HepG2 (cell line): ENCODE results near the gene FNDC3A. TPM values are rescaled to one million over a fixed set of nuclear protein-coding genes. Genes with fewer than 3 reads are reported as not detected.

Experiments
- ATAC-seq: fragments of 200-7000 bp; cut with Tn5 transposase; 3 replicates; pipeline ENCODE4 v1.9.1; 2020; ENCODE audit warnings: mild to moderate bottlenecking, moderate library complexity
- BruUV-seq: library from RNA; stranded (reverse); fragments of 400-500 nt; replicated peaks from 2 replicates; lab custom pipeline; 2021; lab: Mats Ljungman, UMichigan
- CTCF ChIA-PET: fragments of 300-600 bp; formaldehyde crosslinking; extraction: SDS; loops from one replicate; lab custom pipeline; 2021; ENCODE audit warnings: low total read pairs, inconsistent platforms, low intra/inter-chr PET ratio; lab: Yijun Ruan, JAX
- POLR2A ChIA-PET: fragments of 350-600 bp; sonication (Branson Sonifier 250); formaldehyde crosslinking; loops from one replicate; lab custom pipeline; 2020; ENCODE audit warnings: antibody characterized with exemption, inconsistent platforms; lab: Yijun Ruan, JAX
- DNase-seq: peaks from one replicate; pipeline ENCODE4 v3.0.0-alpha.2; 2015; ENCODE audit warnings: low spot score
- FAIRE-seq: peaks from 3 replicates; lab custom pipeline; 2011; peaks lifted over from hg19 to GRCh38; lab: Jason Lieb, UNC
- H2AFZ ChIP-seq: one replicate; pipeline ENCODE4 v1.6.1; 2011; ENCODE audit warnings: low read length, inconsistent platforms
- H3K27ac ChIP-seq: fragments of 300-600 bp; 3 replicates; pipeline ENCODE4 v1.8.0; 2011; ENCODE audit warnings: mixed run types, mild to moderate bottlenecking, mixed read lengths, low read length, inconsistent platforms; ENCODE audit not compliant: insufficient read depth; ENCODE audit errors: extremely low read length
- H3K27me3 ChIP-seq, 2 experiments: fragments of 200-600 bp in 1 of 2; 2 replicates in 1 of 2; 3 replicates in 1 of 2; pipeline versions ENCODE4 v1.6.0 to v1.8.0; 2011; ENCODE audit warnings: low read length in 2 of 2, mild to moderate bottlenecking in 2 of 2, moderate library complexity in 2 of 2, inconsistent platforms in 1 of 2; ENCODE audit not compliant: insufficient read depth in 2 of 2, control insufficient read depth in 1 of 2
- H3K36me3 ChIP-seq, 2 experiments: fragments of 200-600 bp in 1 of 2; replicated peaks in 1 of 2; 2 replicates in 1 of 2; 3 replicates in 1 of 2; pipeline versions ENCODE4 v1.5.1 to v1.8.0; 2011; ENCODE audit warnings: low read length in 2 of 2, inconsistent platforms in 1 of 2; ENCODE audit not compliant: insufficient read depth in 2 of 2, control insufficient read depth in 1 of 2
- H3K4me1 ChIP-seq: 2 replicates; pipeline ENCODE4 v1.5.1; 2012; ENCODE audit warnings: low read length, inconsistent platforms; ENCODE audit not compliant: insufficient read depth
- H3K4me2 ChIP-seq: 2 replicates; pipeline ENCODE4 v1.6.0; 2011; ENCODE audit warnings: low read depth, low read length, inconsistent platforms
- H3K4me3 ChIP-seq, 3 experiments: fragments of 200-600 bp in 1 of 3; sonication (generic), shearing (Covaris generic) in 1 of 3; replicated peaks in 1 of 3; 2 replicates each; pipeline ENCODE4 v1.5.1; 2011 to 2016; ENCODE audit warnings: low read length in 3 of 3, inconsistent platforms in 2 of 3, low read depth in 2 of 3, mild to moderate bottlenecking in 2 of 3, control low read depth in 1 of 3, mixed read lengths in 1 of 3; ENCODE audit not compliant: insufficient read depth in 1 of 3
- H3K79me2 ChIP-seq: one replicate; pipeline ENCODE4 v1.6.1; 2011; ENCODE audit warnings: low read length, inconsistent platforms; ENCODE audit not compliant: insufficient read depth
- H3K9ac ChIP-seq: 2 replicates; pipeline ENCODE4 v1.6.0; 2011; ENCODE audit warnings: mild to moderate bottlenecking, low read depth, low read length, inconsistent platforms; ENCODE audit not compliant: insufficient read depth
- H3K9me3 ChIP-seq: 2 replicates; pipeline ENCODE4 v1.5.1; 2012; ENCODE audit warnings: mild to moderate bottlenecking, low read length
- H4K20me1 ChIP-seq: 2 replicates; pipeline ENCODE4 v1.6.0; 2011; ENCODE audit warnings: inconsistent platforms, mild to moderate bottlenecking, low read length, moderate library complexity; ENCODE audit not compliant: insufficient read depth
- CEBPG ChIP-seq: IDR thresholded peaks from 2 replicates; pipeline ENCODE4 v1.6.1; 2016
- HOXA3 ChIP-seq: sonication (generic); formaldehyde crosslinking; IDR thresholded peaks from 2 replicates; pipeline ENCODE4 v1.5.0; 2020; ENCODE audit warnings: missing genetic modification reagents
- HOXA7 ChIP-seq: sonication (generic); formaldehyde crosslinking; IDR thresholded peaks from 2 replicates; pipeline ENCODE4 v1.8.1; 2022; ENCODE audit warnings: mild to moderate bottlenecking, missing genetic modification reagents, moderate library complexity
- ISL2 ChIP-seq: sonication (generic); formaldehyde crosslinking; IDR thresholded peaks from 2 replicates; pipeline ENCODE4 v1.5.0; 2020; ENCODE audit warnings: missing genetic modification reagents
- KDM5B ChIP-seq: sonication (generic); formaldehyde crosslinking; IDR thresholded peaks from 2 replicates; pipeline ENCODE4 v1.4.0; 2020; ENCODE audit warnings: missing genetic modification reagents, mild to moderate bottlenecking, borderline replicate concordance
- MXD4 ChIP-seq: IDR thresholded peaks from 2 replicates; pipeline ENCODE4 v1.6.1; 2016; ENCODE audit warnings: mild to moderate bottlenecking, missing biosample characterization, missing genetic modification reagents
- PHF21A ChIP-seq: sonication (generic); formaldehyde crosslinking; IDR thresholded peaks from 2 replicates; pipeline ENCODE4 v1.5.0; 2020; ENCODE audit warnings: mild to moderate bottlenecking, missing genetic modification reagents
- SALL2 ChIP-seq: sonication (generic); formaldehyde crosslinking; IDR thresholded peaks from 2 replicates; pipeline ENCODE4 v1.8.1; 2023; ENCODE audit warnings: mild to moderate bottlenecking, missing genetic modification reagents, inconsistent platforms
- TBX3 ChIP-seq: fragments of 450-650 bp; IDR thresholded peaks from 2 replicates; pipeline ENCODE4 v1.6.1; 2017; ENCODE audit warnings: antibody characterized with exemption, mild to moderate bottlenecking, inconsistent platforms, borderline replicate concordance
- TFE3 ChIP-seq: IDR thresholded peaks from 2 replicates; pipeline ENCODE4 v1.6.1; 2016
- THAP8 ChIP-seq: sonication (generic); formaldehyde crosslinking; IDR thresholded peaks from 2 replicates; pipeline ENCODE4 v1.5.1; 2020; ENCODE audit warnings: missing genetic modification reagents, mild to moderate bottlenecking, borderline replicate concordance
- ZNF138 ChIP-seq: sonication (generic); formaldehyde crosslinking; IDR thresholded peaks from 2 replicates; pipeline ENCODE4 v1.5.0; 2020; ENCODE audit warnings: mild to moderate bottlenecking, low read depth, missing genetic modification reagents
- ZNF468 ChIP-seq: sonication (generic); formaldehyde crosslinking; IDR thresholded peaks from 2 replicates; pipeline ENCODE4 v1.8.0; 2022; ENCODE audit warnings: mild to moderate bottlenecking, moderate library complexity, missing genetic modification reagents
- ZNF781 ChIP-seq: sonication (generic); formaldehyde crosslinking; IDR thresholded peaks from 2 replicates; pipeline ENCODE4 v1.5.1; 2020; ENCODE audit warnings: borderline replicate concordance, mild to moderate bottlenecking, missing genetic modification reagents; ENCODE audit errors: not compliant biosample characterization
- WGBS: methylation state at CpG from one replicate; pipeline ENCODE4 v1.1.6; 2017; ENCODE audit warnings: low lambda C conversion rate; 5-methylcytosine and 5-hydroxymethylcytosine counted together
- in situ Hi-C: cut with HindIII; loops from 2 replicates; pipeline ENCODE4 v1.10.0; 2017; ENCODE audit warnings: low pct_unique_long_range_greater_than_20kb; ENCODE audit not compliant: extremely low pct_ligation_motif_present
- intact Hi-C: fragments of 100-400 bp; cut with micrococcal nuclease; formaldehyde crosslinking; loops from one replicate; pipeline ENCODE4 v1.10.0; 2022; ENCODE audit not compliant: unreplicated experiment
- polyA plus RNA-seq, 8 experiments: library from polyadenylated mRNA; depleted of rRNA in 3 of 8; stranded (reverse) in 7 of 8; unstranded in 1 of 8; fragments of >200 nt; fragmentation: Illumina TruSeq in 4 of 8; extraction: Trizol in 4 of 8; gene quantifications; 2 replicates each; pipeline versions ENCODE4 v1.2.1 to v1.2.3, GENCODE V29; 2011 to 2016; ENCODE audit warnings: low read depth in 4 of 8, missing spikeins in 1 of 8, mixed read lengths in 1 of 8; ENCODE audit not compliant: insufficient read depth in 1 of 8
- total RNA-seq, 5 experiments: library from RNA; depleted of rRNA; stranded (reverse); fragments of >200 nt; fragmentation: Illumina TruSeq; extraction: Trizol; gene quantifications; 2 replicates each; pipeline ENCODE4 v1.2.3, GENCODE V29; 2016; ENCODE audit warnings: low read depth in 1 of 5
- TF ChIP-seq, protein P1 (sequence below): IDR thresholded peaks from 2 replicates; pipeline ENCODE4 v1.6.1; 2012; ENCODE audit warnings: inconsistent platforms
- TF ChIP-seq, protein P2 (sequence below): sonication (generic); formaldehyde crosslinking; IDR thresholded peaks from 2 replicates; pipeline ENCODE4 v1.4.0; 2020; ENCODE audit warnings: mild to moderate bottlenecking, missing genetic modification reagents
- TF ChIP-seq, protein P3 (sequence below): sonication (generic); formaldehyde crosslinking; IDR thresholded peaks from 2 replicates; pipeline ENCODE4 v1.9.0; 2021; ENCODE audit warnings: missing genetic modification reagents, borderline replicate concordance
- TF ChIP-seq, protein P4 (sequence below): sonication (generic); formaldehyde crosslinking; IDR thresholded peaks from 2 replicates; pipeline ENCODE4 v1.8.1; 2022; ENCODE audit warnings: mild to moderate bottlenecking, missing genetic modification reagents

FNDC3A gene
- total and polyA plus RNA-seq, 2 of the 13 experiments (the other 11 are each of a cell fraction or from before 2014, with no cell fraction given): 36.7 to 39.3 TPM

- ATAC-seq: no peak
Observed at GRCh38 chr13:49021953-49022352, 46.2 kb downstream of the FNDC3A start.

More at GRCh38 chr13:49021953-49022352, 46.2 kb downstream of the FNDC3A start:
- FAIRE-seq (no peak), DNase-seq (no peak)
- Histone ChIP-seq H2AFZ (no peak overlapping the region), H3K27ac (no peak overlapping the region), H4K20me1 (no peaks in the 10 kb centered on the region), H3K27me3 (no peaks in the 10 kb centered on the region), H3K4me3 (no peak overlapping the region), H3K9ac (no peak overlapping the region), H3K79me2 (peaks cover 5% of the 10 kb centered on the region), H3K9me3 (no peaks in the 10 kb centered on the region; the same call in 1 of the 2 replicates), H3K4me2 (no peak overlapping the region), H3K36me3 (no peaks in the 10 kb centered on the region), H3K4me1 (peaks cover 29% of the 10 kb centered on the region)
- BruUV-seq: no TSS peak
- POLR2A ChIA-PET: no interaction called here
- CTCF ChIA-PET: no interaction called here
- WGBS: 88% methylated on average over 1 of the region's 1 CpG
- intact Hi-C loops: no loop called here
- in situ Hi-C loops: no loop called here
- no peak for TF ChIP-seq TBX3
- TF ChIP-seq THAP8 (CRISPR knock-in tag): no peak
- no peak for TF ChIP-seq MXD4 (CRISPR knock-in tag)
- TF ChIP-seq, protein P1, sequence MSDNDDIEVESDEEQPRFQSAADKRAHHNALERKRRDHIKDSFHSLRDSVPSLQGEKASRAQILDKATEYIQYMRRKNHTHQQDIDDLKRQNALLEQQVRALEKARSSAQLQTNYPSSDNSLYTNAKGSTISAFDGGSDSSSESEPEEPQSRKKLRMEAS: no peak
- TF ChIP-seq, protein P2, sequence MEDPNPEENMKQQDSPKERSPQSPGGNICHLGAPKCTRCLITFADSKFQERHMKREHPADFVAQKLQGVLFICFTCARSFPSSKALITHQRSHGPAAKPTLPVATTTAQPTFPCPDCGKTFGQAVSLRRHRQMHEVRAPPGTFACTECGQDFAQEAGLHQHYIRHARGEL (CRISPR knock-in tag): no peak
- no peak for TF ChIP-seq TFE3 (CRISPR knock-in tag)
- no peak for TF ChIP-seq KDM5B (CRISPR knock-in tag)
- TF ChIP-seq CEBPG: no peak
- no peak for TF ChIP-seq SALL2 (CRISPR knock-in tag)
- no peak for TF ChIP-seq ZNF781 (CRISPR knock-in tag)
- TF ChIP-seq, protein P3, sequence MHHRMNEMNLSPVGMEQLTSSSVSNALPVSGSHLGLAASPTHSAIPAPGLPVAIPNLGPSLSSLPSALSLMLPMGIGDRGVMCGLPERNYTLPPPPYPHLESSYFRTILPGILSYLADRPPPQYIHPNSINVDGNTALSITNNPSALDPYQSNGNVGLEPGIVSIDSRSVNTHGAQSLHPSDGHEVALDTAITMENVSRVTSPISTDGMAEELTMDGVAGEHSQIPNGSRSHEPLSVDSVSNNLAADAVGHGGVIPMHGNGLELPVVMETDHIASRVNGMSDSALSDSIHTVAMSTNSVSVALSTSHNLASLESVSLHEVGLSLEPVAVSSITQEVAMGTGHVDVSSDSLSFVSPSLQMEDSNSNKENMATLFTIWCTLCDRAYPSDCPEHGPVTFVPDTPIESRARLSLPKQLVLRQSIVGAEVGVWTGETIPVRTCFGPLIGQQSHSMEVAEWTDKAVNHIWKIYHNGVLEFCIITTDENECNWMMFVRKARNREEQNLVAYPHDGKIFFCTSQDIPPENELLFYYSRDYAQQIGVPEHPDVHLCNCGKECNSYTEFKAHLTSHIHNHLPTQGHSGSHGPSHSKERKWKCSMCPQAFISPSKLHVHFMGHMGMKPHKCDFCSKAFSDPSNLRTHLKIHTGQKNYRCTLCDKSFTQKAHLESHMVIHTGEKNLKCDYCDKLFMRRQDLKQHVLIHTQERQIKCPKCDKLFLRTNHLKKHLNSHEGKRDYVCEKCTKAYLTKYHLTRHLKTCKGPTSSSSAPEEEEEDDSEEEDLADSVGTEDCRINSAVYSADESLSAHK (CRISPR knock-in tag): no peak
- no peak for TF ChIP-seq ISL2 (CRISPR knock-in tag)
- no peak for TF ChIP-seq PHF21A (CRISPR knock-in tag)
- no peak for TF ChIP-seq HOXA7 (CRISPR knock-in tag)
- TF ChIP-seq ZNF138: no peak
- TF ChIP-seq, protein P4, sequence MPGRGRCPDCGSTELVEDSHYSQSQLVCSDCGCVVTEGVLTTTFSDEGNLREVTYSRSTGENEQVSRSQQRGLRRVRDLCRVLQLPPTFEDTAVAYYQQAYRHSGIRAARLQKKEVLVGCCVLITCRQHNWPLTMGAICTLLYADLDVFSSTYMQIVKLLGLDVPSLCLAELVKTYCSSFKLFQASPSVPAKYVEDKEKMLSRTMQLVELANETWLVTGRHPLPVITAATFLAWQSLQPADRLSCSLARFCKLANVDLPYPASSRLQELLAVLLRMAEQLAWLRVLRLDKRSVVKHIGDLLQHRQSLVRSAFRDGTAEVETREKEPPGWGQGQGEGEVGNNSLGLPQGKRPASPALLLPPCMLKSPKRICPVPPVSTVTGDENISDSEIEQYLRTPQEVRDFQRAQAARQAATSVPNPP: no peak
- no peak for TF ChIP-seq ZNF468 (CRISPR knock-in tag)
- no peak for TF ChIP-seq HOXA3
